Activated CD4-positive, alpha-beta T cell treated with anti-CD3 and anti-CD28 coated beads, Interleukin-2, amount 10 ng/mL, durations not matched to agents 7 days and 5 days (primary cell): ENCODE results near the gene B3GNT4. TPM values are rescaled to one million over a fixed set of nuclear protein-coding genes. Genes with fewer than 3 reads are reported as not detected.

Source experiments
- CTCF ChIA-PET: fragments of 350-600 bp; sonication (Branson Sonifier 250); formaldehyde crosslinking; loops from one replicate; lab custom pipeline; 2021; ENCODE audit warnings: antibody characterized with exemption; lab: Charles Lee
- POLR2A ChIA-PET: fragments of 350-600 bp; sonication (Branson Sonifier 250); formaldehyde crosslinking; loops from one replicate; lab custom pipeline; 2021; ENCODE audit warnings: antibody characterized with exemption; lab: Charles Lee
- DNase-seq: peaks from one replicate; pipeline ENCODE4 v3.0.0-alpha.2; 2020
- H3K27ac Mint-ChIP-seq: one replicate; pipeline ENCODE4 v1.8.0; 2021; ENCODE audit warnings: mild to moderate bottlenecking, moderate library complexity, mixed read lengths
- H3K27me3 Mint-ChIP-seq: one replicate; pipeline ENCODE4 v1.8.0; 2021; ENCODE audit warnings: mixed read lengths
- H3K36me3 Mint-ChIP-seq: one replicate; pipeline ENCODE4 v1.8.0; 2021; ENCODE audit warnings: low read depth, mixed read lengths
- H3K4me1 Mint-ChIP-seq: one replicate; pipeline ENCODE4 v1.8.0; 2021; ENCODE audit warnings: mixed read lengths
- H3K4me3 Mint-ChIP-seq: one replicate; pipeline ENCODE4 v1.8.0; 2021; ENCODE audit warnings: mild to moderate bottlenecking, moderate library complexity, mixed read lengths
- H3K9me3 Mint-ChIP-seq: one replicate; pipeline ENCODE4 v1.8.0; 2021; ENCODE audit warnings: mixed read lengths
- total RNA-seq, 2 experiments: library from RNA; stranded (reverse); gene quantifications; one replicate each; pipeline ENCODE4 v1.2.3, GENCODE V29; 2021

B3GNT4 gene
- under 1 TPM; 0.50 to 0.71 TPM for total RNA-seq

GRCh38 chr12:122203301-122204166 lies at the start of gene B3GNT4:
TSS of gene B3GNT4 (plus strand) at chr12:122203709. CDS start at chr12:122204619, 910 bp downstream.
- Mint-ChIP-seq H3K4me1 (peaks cover 13% of the 10 kb centered on the region), H3K36me3 (peaks cover 6% of the 10 kb centered on the region), H3K27me3 (peaks cover 31% of the 10 kb centered on the region), H3K9me3 (no peaks in the 10 kb centered on the region), H3K4me3 (peak within 1 kb of the TSS; percentile 72), H3K27ac (no peak within 1 kb of the TSS)
- CTCF ChIA-PET = interaction anchor here (1.0 kb wide), 1 partner anchor 9 kb away, joined by 4 read pairs; no protein-coding TSS in a partner anchor
- peak; percentile 66 for DNase-seq
- POLR2A ChIA-PET = no interaction called here

DNA sequence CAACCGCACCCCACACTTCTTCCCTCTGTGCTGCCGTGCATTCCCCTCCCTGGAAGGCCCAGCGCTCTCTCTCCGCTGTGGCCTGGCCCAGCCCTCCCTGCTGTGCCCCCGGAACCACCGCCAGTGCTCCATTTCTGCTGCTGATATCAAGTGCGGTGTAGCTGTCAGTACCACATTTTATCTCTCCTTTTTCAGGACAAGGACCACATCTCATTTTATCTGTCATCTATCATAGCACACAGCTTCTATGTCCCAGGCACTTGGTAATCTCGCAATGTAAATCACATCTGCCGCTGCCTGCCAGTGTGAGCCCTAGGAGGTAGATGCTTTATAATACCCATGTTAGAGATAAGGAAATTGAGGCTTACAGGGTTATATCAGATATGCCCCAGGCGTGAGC lies 47.8 kb upstream of the B3GNT4 start:
- POLR2A ChIA-PET = no interaction called here
- H3K36me3 Mint-ChIP-seq = no peaks in the 10 kb centered on the region
- peaks cover 3% of the 10 kb centered on the region for H3K27me3 Mint-ChIP-seq

DNA sequence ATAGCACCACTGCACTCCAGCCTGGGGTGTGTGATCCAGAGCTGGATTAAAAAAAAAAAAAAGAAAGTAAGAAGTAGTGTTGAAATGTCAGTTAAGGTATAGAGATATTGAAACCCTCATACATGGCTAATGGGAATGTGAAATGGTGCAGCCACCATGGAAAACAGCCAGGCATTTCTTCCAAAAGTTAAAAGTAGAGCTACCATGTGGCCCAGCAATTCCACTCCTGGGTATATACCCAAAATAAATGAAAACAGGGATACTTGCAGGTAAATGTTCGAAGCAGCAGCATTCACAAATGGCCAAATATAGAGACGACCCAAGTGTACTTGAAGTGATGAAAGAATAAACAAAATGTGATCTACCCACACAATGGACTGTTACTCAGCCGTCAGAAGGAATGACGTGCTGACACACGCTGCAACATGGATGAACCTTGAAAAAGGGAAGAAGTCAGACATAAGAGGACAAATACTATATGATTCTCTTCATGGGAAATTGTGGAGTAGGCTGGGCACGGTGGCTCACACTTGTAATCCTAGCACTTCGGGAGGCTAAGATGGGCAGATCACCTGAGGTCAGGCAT lies 44.7 kb upstream of the B3GNT4 start:
- no peaks in the 10 kb centered on the region for H3K27me3 Mint-ChIP-seq
- CTCF ChIA-PET = interaction anchor here (0.6 to 0.7 kb wide), 3 partner anchors 110 to 1271 kb away, joined by 3 to 4 read pairs (median 4); no protein-coding TSS in a partner anchor
- no peaks in the 10 kb centered on the region for H3K36me3 Mint-ChIP-seq
- H3K4me1 Mint-ChIP-seq = peaks cover 19% of the 10 kb centered on the region
- POLR2A ChIA-PET = no interaction called here
- no peak overlapping the region for H3K4me3 Mint-ChIP-seq
- no peak for DNase-seq
- no peak overlapping the region for H3K27ac Mint-ChIP-seq
- no peaks in the 10 kb centered on the region for H3K9me3 Mint-ChIP-seq

More for the DNA sequence above, 47.8 kb upstream of the B3GNT4 start:
- H3K27ac Mint-ChIP-seq = no peak overlapping the region
- H3K4me1 Mint-ChIP-seq = peaks cover 2% of the 10 kb centered on the region
- no peak for DNase-seq
- no peak overlapping the region for H3K4me3 Mint-ChIP-seq
- CTCF ChIA-PET = interaction anchor here (0.8 to 1.6 kb wide), 2 partner anchors 36 to 38 kb away, joined by 4 to 5 read pairs; no protein-coding TSS in a partner anchor
- H3K9me3 Mint-ChIP-seq = no peaks in the 10 kb centered on the region

DNA sequence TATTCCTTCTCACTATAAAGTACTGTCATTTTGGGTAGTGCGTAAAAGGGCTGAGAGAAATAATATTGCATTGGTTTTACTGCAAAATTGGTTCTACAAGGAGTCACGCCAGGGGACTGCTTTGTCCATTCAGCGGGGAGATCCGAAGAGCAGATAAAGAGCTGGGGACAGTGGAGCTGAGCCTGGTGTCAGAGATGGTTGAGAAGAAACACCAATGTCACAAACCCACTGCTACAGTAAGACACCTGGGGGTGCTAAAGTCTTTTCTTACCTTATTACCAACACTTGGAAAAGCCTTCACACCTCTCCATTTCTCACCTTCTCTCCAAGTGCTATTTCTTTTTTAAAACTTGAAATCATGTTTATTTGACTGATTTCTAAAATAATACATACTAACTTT lies 43.6 kb upstream of the B3GNT4 start:
- H3K36me3 Mint-ChIP-seq = no peaks in the 10 kb centered on the region
- no peak overlapping the region for H3K27ac Mint-ChIP-seq
- DNase-seq = no peak
- H3K27me3 Mint-ChIP-seq = no peaks in the 10 kb centered on the region
- H3K4me3 Mint-ChIP-seq = no peak overlapping the region
- POLR2A ChIA-PET = no interaction called here
- CTCF ChIA-PET = no interaction called here
- H3K9me3 Mint-ChIP-seq = no peaks in the 10 kb centered on the region
- H3K4me1 Mint-ChIP-seq = peaks cover 19% of the 10 kb centered on the region

DNA sequence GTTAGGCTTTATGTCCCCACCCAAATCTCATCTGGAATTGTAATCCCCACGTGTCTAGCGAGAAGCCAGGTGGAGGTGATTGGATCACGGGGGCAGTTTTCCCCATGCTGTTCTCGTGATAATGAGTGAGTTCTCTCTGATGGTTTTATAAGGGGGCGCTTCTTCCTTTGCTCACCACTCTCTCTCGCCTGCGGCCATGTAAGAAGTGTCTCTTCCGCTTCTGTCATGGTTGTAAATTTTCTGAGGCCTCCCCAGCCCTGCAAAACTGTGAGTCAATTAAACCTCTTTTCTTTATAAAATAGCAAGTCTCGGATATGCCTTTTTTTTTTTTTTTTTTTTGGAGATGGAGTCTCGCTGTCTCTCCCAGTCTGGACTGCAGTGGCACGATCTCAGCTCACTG lies 42.7 kb upstream of the B3GNT4 start:
- CTCF ChIA-PET = no interaction called here
- Mint-ChIP-seq H3K4me1 (peaks cover 19% of the 10 kb centered on the region), H3K27ac (no peak overlapping the region), H3K27me3 (no peaks in the 10 kb centered on the region), H3K9me3 (no peaks in the 10 kb centered on the region), H3K4me3 (no peak overlapping the region), H3K36me3 (no peaks in the 10 kb centered on the region)
- POLR2A ChIA-PET = no interaction called here
- no peak for DNase-seq

DNA sequence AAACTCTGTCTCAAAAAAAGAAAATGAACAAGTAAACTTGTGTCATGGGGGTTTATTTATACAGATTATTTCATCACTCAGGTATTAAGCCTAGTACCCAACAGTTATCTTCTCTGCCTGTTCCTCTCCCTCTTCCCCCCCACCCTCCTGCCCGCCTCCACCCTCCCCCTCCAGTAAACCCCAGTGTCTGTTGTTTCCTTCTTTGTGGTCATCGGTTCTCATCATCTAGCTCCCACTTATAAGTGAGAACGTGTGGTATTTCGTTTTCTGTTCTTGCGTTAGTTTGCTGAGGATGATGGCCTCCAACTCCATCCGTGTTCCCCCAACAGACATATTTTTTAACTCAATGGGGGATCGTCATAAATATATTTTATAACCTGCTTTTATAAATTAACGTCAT lies 41.8 kb upstream of the B3GNT4 start:
- Mint-ChIP-seq H3K4me3 (no peak overlapping the region), H3K9me3 (no peaks in the 10 kb centered on the region), H3K4me1 (peaks cover 20% of the 10 kb centered on the region), H3K36me3 (no peaks in the 10 kb centered on the region), H3K27ac (peak overlapping the region; percentile 73), H3K27me3 (no peaks in the 10 kb centered on the region)
- ChIA-PET POLR2A (no interaction called here), CTCF (no interaction called here)
- peak; percentile 22 for DNase-seq

DNA sequence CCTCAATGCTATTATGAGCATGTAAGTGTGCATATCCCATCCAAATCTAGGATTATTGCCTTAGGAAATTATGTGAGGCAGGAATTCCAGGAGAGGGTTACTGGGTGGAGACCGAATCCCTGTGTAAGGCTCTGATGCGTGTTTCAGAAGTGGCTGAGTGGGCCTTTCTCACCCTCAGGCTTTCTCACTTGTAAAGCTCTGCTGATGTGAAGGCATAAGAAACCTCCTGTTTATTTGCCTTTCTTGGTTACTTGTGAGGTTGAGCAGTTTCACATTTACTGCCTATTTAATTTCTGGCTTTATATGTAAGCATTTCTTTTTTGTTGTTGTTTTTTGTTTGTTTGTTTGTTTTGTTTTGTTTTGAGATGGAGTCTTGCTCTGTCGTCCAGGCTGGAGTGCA lies 40.5 kb upstream of the B3GNT4 start:
- H3K4me1 Mint-ChIP-seq = peaks cover 27% of the 10 kb centered on the region
- POLR2A ChIA-PET = no interaction called here
- H3K27ac Mint-ChIP-seq = no peak overlapping the region
- H3K9me3 Mint-ChIP-seq = no peaks in the 10 kb centered on the region
- DNase-seq = no peak
- CTCF ChIA-PET = no interaction called here
- no peaks in the 10 kb centered on the region for H3K36me3 Mint-ChIP-seq
- H3K27me3 Mint-ChIP-seq = no peaks in the 10 kb centered on the region
- H3K4me3 Mint-ChIP-seq = peak overlapping the region; percentile 27

DNA sequence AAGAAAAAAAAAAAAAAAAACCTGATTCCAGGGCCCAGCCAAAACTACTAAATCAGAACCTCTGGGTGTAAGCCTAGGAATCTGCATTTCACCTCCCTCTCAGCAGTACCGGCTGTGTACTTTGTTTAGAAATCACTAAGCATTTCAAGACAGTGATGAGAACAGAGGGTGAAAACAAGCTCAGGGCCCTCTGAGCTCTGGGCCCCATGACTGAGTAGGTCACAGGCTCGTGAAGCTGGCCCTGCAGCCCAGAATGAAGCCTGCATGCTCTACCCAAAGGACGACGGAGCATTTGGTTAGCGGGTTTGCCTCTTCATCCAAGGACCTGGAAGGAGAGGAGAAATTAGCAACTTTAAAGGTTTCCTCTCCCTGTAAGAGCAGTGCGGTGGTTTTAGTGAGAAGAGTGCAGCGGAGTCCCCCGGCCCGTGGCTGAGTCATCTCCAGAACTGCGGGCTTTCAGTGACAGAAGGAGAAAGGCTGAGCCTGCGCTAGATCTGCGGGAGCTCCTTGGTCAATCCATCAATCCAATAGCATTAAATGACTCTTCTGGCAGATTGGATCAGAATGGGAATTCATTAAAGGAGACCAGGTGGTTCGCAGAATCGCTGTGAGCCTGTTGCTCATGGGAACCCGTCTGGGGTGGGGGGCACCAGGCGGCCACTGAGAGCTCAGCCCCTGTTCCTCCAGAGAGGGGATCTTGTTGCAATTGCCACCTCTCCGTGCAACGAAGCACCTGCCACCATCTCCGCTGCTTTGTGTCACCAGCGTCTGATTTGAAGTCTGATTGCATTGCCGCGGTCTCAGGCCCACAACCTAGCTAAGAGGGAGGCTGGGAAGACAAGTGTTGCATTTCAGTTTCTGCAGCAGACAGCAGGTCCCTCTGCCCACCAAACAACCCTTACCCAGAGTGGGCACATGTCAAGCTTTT lies 36.8 kb upstream of the B3GNT4 start:
- Mint-ChIP-seq H3K27ac (no peak overlapping the region), H3K4me1 (peaks cover 21% of the 10 kb centered on the region), H3K4me3 (no peak overlapping the region), H3K27me3 (peaks cover 5% of the 10 kb centered on the region), H3K9me3 (no peaks in the 10 kb centered on the region), H3K36me3 (no peaks in the 10 kb centered on the region)
- POLR2A ChIA-PET = interaction anchor here (0.6 kb wide), 1 partner anchor 59 kb away, joined by 5 read pairs; no protein-coding TSS in a partner anchor
- peak; percentile 18 for DNase-seq
- CTCF ChIA-PET = interaction anchor here (0.8 to 1.5 kb wide), 2 partner anchors 24 to 372 kb away, joined by 3 to 6 read pairs; no protein-coding TSS in a partner anchor

DNA sequence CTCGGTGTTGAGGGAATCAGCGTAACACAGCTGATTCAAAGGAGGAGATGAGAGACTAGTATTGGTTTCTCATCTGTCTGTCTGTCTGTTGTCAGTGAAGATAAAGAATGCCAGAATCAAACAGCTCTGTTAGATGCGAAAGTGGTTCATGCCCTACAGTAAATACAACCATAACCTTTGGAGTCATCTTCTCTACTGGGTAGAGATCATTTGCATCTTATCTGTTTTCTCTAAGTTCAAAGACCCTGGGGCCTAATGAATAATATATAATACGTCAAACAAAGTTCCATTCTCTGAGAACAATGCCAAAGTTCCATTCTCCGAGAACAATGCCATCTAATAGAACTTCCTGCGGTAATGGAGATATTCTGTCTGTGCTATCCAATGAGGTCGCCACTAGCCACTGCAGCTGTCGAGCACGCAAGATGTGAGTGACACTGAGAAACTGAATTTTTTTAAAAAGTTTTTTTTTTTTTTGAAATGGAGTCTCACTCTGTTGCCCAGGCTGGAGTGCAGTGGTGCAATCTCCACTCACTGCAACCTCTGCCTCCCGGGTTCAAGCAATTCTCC lies 36.1 kb upstream of the B3GNT4 start:
- Mint-ChIP-seq H3K36me3 (no peaks in the 10 kb centered on the region), H3K4me3 (no peak overlapping the region), H3K9me3 (no peaks in the 10 kb centered on the region), H3K4me1 (peaks cover 13% of the 10 kb centered on the region), H3K27me3 (peaks cover 5% of the 10 kb centered on the region), H3K27ac (no peak overlapping the region)
- ChIA-PET CTCF (interaction anchor here (1.5 kb wide), 1 partner anchor 23 kb away, joined by 6 read pairs; no protein-coding TSS in a partner anchor), POLR2A (no interaction called here)
- no peak for DNase-seq

- Mint-ChIP-seq H3K4me3 (no peak overlapping the region), H3K4me1 (peaks cover 8% of the 10 kb centered on the region), H3K9me3 (no peaks in the 10 kb centered on the region), H3K36me3 (no peaks in the 10 kb centered on the region), H3K27ac (no peak overlapping the region), H3K27me3 (peaks cover 5% of the 10 kb centered on the region)
- POLR2A ChIA-PET = no interaction called here
- CTCF ChIA-PET = interaction anchor here (0.6 kb wide), 1 partner anchor 100 kb away, joined by 3 read pairs; no protein-coding TSS in a partner anchor
- no peak for DNase-seq
Measured at GRCh38 chr12:122168492-122168891, 35.0 kb upstream of the B3GNT4 start.

DNA sequence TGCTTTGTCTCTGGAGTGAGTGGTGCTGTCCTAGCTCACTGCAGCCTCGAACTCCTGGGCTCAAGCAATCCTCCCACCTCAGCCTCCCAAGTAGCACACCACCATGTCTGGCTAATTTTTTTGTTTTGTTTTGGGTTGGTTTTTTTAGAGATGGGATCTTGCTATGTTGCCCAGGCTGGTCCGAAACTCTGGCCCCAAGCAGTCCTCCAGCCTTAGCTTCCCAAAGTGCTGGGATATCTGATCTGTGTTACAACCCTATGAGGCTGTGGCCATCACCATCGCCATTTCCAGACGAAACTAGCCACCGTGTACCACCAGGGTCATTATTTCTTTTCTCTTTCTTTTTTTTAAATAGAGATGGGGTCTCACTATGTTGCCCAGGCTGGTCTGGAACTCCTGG lies 32.1 kb upstream of the B3GNT4 start:
- no peaks in the 10 kb centered on the region for H3K36me3 Mint-ChIP-seq

More for the DNA sequence above, 32.1 kb upstream of the B3GNT4 start:
- Mint-ChIP-seq H3K4me1 (peaks cover 8% of the 10 kb centered on the region), H3K4me3 (no peak overlapping the region), H3K27ac (no peak overlapping the region), H3K27me3 (peaks cover 5% of the 10 kb centered on the region), H3K9me3 (no peaks in the 10 kb centered on the region)
- POLR2A ChIA-PET = no interaction called here
- CTCF ChIA-PET = interaction anchor here (1.0 to 2.5 kb wide), 2 partner anchors 20 to 34 kb away, joined by 3 to 8 read pairs; no protein-coding TSS in a partner anchor
- DNase-seq = no peak
